ENCODE measurements around the gene PTGFRN.

PTGFRN gene

GRCh38 chr1:117030271-117030877 lies 120.7 kb downstream of the PTGFRN start:
- no peak for DNase-seq (ENCODE audit: low spot score)
- H3K4me3 ChIP-seq = no peak overlapping the region
- TF ChIP-seq, protein P1, sequence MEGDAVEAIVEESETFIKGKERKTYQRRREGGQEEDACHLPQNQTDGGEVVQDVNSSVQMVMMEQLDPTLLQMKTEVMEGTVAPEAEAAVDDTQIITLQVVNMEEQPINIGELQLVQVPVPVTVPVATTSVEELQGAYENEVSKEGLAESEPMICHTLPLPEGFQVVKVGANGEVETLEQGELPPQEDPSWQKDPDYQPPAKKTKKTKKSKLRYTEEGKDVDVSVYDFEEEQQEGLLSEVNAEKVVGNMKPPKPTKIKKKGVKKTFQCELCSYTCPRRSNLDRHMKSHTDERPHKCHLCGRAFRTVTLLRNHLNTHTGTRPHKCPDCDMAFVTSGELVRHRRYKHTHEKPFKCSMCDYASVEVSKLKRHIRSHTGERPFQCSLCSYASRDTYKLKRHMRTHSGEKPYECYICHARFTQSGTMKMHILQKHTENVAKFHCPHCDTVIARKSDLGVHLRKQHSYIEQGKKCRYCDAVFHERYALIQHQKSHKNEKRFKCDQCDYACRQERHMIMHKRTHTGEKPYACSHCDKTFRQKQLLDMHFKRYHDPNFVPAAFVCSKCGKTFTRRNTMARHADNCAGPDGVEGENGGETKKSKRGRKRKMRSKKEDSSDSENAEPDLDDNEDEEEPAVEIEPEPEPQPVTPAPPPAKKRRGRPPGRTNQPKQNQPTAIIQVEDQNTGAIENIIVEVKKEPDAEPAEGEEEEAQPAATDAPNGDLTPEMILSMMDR (IDR thresholded peaks at IDR 0.05) = no peak
- H3K27ac ChIP-seq = no peak overlapping the region

DNA sequence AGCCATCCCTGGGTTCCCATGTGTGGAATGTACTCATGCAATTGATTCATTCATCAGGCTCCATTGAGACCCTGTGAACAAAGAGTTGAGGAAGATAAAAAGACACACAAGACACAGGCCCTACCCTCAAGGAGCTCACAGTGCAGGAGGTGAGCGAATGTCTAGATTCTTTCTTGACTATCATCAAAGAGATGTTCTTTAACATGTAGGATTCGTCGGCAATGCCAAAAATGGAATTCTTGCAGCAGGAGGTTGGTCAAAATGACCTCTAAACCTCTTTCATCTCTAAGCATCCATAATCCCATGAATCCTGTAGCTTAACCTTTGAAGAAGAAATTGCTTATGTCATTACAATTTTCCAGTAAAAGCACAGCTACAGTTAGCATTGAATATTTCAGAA lies 122.5 kb downstream of the PTGFRN start:
- no peak overlapping the region for H3K27ac ChIP-seq
- no peak overlapping the region for H3K4me3 ChIP-seq
- DNase-seq (ENCODE audit: low spot score) = no peak
- TF ChIP-seq, protein P1 (IDR thresholded peaks at IDR 0.05) = no peak

DNA sequence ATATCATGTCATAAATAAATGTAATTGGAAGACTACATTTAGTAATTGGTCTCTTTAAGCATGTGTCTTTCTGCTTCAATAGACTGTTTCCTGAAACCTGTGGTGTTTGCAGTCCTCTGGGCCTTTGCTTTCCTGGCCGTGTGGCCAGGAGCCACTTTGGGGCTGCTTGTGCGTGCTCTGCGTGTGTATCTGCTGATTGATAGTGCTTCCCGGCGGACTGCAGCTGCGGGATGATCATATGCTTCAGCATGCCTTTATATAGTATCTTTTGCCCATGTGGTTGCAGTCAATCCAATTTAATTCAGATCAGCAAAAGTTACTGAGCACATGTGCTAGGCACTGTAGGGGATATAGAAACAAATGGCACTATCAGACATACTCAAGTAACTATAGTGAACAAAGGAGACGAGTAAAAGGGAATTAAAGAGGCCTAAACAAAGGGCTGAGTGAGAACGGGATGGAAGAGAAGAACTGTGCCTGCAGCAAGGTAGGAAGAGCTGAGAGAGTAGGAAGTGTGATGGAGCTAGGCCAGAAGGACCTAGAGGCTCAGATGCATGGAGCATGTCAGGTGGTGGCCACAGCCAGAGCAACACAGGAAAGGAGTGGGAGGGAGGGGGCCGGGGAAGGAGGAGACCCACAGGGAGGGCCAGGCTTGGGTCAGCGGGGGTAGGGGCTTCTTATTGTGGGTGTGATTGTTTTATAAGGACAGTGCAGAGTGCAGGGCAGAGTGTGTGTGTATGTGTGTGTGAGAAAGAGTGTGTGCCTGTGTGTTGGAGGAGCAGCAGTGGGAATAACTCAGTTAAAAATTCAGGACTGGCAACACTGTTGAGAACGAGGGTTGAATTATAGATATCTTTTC lies 123.2 kb downstream of the PTGFRN start:
- no peak for DNase-seq (ENCODE audit: low spot score)
- TF ChIP-seq, protein P1 (IDR thresholded peaks at IDR 0.05) = no peak
- no peak overlapping the region for H3K4me3 ChIP-seq
- no peak overlapping the region for H3K27ac ChIP-seq

- DNase-seq (ENCODE audit: low spot score) = no peak
- Histone ChIP-seq H3K27ac (no peak overlapping the region), H3K4me3 (no peak overlapping the region)
- TF ChIP-seq, protein P1 (IDR thresholded peaks at IDR 0.05) = no peak
Measured at GRCh38 chr1:117033772-117034171, 124.1 kb downstream of the PTGFRN start.

DNA sequence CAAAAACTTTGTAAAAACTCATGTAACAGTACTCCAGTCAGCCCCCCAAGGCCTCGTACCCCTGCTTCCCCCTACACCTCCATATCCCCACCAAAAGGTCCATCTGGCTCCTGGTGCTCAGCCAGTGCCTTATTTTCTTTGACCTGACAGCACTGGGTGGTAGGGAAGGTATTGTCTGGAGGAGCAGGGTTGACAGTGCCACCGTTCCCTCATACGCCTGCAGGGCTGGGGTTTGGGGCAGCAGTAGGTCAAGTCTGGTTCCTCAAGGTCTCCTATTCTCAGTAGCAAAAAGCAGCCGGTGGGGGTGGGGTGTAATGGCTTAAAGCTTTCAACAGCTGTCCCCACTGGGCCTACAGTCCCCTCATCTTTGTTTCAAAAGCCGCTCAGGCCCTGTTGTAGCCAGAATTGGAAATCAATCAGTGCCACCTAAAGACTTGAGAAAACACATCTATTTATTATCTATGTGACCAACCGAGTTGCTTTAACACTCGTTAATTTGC lies 125.1 kb downstream of the PTGFRN start:
- Histone ChIP-seq H3K27ac (no peak overlapping the region), H3K4me3 (no peak overlapping the region)
- DNase-seq (ENCODE audit: low spot score) = no peak
- TF ChIP-seq, protein P1 (IDR thresholded peaks at IDR 0.05) = no peak

GRCh38 chr1:117036018-117036461 lies 126.3 kb downstream of the PTGFRN start:
- TF ChIP-seq, protein P1 (IDR thresholded peaks at IDR 0.05) = no peak
- Histone ChIP-seq H3K27ac (no peak overlapping the region), H3K4me3 (no peak overlapping the region)
- no peak for DNase-seq (ENCODE audit: low spot score)

Measured in coronary artery (tissue), 2 donors.